NCI-H226 (cell line): Measurements from ENCODE around the gene HADHA.
"Not testable (repeated sequence)": the region's sequence is repeated elsewhere in the genome, so short reads cannot be mapped to it uniquely, and the experiment has no call there.

Experiments used
- DNase-seq: peaks from one replicate; pipeline ENCODE4 v3.0.0-alpha.2; 2015

Gene HADHA

DNA sequence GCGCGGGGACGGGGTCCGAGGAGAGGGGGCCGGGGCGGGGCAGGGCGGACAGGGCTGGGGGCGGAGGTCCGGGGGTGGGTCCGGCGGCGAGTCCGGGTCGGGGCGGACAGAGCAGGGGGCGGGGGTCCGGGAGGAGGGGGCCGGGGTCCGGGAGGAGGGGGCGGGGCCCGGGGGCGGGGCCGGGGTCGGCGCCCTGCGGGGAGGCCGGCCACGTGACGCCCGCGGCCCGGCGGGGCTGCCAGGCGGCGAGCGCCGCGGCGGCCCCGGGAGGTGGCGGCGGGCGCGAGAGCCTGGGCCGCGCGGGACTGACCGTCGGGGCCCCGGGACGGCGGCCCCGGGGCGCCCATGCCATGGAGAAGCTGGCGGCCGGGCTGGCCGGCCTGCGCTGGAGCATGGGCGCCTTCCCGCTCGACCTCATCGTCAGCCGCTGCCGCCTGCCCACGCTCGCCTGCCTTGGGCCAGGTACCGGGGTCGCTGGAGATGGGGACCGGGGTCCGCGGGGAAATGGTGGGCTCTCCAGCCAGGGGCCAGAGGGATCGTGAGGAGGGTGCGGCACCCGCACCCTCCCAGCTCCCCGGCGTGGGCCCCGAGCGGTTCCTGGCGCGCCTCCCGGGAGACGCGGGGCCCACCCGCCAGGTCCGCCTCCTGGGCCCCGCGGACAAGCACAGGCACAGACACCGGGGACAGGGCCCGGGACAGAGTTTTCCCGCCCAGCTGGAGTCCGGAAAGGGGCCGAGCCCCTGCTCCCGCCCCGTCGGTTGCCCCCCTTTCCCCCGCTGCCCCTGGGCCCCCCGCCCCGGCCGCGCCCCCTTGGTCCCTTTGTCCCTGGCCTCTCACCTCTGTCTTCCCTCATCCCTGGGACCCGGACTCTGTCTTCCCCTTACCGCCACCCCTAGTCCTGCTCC, 71.3 kb downstream of the HADHA start, which contains the start of gene GAREM2:
GAREM2 (plus strand) TSS at position 218 of the 905 bp plus-strand sequence; CDS start at position 351, 133 bp downstream.
- no peak for DNase-seq

DNA sequence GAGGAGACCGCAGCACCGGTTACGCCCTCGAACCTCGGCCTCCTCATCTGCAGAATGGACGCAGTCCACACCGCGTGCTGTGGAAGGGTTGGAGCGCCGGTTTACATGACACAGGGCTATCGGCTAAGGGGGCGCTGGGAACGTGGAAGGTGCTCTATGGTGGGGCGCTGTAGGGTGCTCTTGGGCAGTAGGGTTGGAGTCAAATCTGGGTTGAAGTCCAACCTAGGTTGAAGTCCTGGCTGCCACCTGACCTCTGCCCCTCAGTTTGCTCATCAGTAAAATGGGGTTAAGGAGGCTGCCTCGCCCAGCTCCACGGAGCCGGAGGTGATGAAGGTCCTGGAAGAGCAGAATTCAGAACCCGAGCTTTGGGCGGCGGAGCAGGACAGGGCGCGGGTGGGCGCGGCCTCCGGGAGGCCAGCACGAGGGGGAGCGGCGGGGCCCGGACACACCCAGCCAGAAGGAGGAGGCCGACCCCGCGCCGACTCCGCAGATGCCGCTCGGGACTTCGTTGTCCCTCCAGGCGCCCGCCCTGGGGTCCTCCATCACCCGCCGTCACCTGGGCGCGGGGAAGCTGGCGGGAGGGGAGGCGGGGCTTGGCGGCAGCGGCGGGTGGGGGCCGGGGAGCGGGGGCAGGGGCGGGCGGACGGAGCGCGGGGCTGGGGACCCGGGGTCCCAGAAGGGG, 72.1 kb downstream of the HADHA start:
- DNase-seq, result no peak

DNA sequence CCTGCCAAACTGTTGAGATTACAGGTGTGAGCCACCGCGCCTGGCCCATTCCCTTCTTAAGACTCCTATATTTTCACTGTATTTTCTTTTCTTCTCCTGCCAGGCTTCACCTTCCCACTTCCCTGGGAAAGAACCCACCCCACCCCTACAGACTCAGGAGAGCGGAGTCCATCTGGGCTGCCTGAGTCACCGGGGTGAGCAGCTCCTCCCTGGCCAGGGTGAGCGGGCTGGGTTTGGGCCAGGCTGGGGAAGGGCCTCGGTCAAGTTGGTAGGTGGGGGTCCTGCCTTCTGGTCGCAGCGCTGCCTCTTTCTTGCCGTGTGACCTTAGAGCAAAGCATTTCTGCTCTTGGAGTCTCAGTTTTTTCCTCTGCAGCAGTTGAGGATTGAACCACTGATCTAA, 73.6 kb downstream of the HADHA start:
- DNase-seq, result no peak

- DNase-seq, result no peak
Observed at GRCh38 chr2:26169681-26170414, 74.6 kb downstream of the HADHA start.

DNA sequence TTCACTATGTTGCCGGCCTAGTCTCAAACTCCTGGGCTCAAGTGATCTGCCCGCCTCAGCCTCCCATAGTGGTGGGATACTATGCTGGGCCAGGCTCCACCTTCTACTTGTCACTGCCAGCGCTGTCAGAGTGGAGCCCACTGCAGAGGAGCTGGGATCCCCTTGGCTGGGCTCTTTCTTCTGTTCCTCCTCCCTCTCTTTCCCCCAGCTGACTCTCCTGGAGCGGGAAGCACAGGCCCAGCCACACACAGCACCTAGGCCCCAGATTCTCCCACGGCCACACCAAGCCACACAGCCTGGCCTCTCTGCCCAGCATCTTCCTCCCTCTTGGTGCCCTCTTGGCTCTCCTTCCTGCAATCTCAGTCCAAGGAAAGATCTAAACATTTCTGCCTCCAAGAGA, 75.2 kb downstream of the HADHA start:
- DNase-seq, result no peak

- no peak for DNase-seq
Observed at GRCh38 chr2:26168785-26169184, 75.6 kb downstream of the HADHA start.

- DNase-seq, result not testable (repeated sequence)
Observed at GRCh38 chr2:26166541-26166940, 77.9 kb downstream of the HADHA start.

- no peak for DNase-seq
Observed at GRCh38 chr2:26165403-26165802, 79.0 kb downstream of the HADHA start.

DNA sequence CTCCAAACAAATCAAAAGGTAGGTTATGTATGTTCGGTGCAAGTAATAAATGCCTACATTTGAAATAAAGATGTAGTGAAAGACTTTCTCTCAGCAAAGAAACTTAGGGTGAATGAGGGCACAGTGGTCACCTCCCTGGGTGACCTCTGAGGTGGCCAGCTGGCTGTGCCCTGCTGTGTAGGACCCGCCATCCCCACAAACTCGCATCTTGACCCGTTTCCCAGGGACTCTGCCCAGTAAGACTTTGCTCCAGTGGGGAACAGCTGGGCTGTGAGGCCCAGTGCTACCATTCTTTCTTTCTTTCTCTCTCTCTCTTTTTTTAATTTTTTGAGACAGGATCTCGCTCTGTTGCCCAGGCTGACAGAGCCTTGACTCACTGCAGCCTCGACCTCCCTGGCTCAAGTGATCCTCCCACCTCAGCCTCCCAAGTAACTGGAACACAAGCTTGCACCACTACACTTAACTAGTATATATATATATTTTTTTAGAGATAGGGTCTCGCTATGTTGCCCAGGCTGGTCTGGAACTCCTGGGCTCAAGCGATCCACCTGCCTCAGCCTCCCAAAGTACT, 79.7 kb downstream of the HADHA start:
- no peak for DNase-seq

DNA sequence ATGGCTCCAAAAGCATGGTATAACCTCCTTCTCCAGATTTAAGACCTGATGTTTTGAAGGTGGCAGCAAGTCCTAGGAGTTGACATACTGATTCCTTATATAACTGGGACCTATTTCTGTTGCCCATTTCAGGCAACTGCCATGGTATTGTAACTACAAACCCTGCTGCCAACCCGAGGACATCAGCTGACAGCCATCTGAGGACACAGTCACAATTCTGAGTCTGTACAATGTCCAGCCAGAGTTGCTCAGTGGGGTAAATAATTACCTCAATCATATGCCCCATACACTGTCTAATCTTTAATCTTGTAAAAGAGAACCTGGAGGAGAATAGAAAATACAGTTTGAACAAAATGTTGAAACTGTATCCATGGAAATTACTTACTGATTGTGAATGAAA, 80.2 kb downstream of the HADHA start:
- no peak for DNase-seq

DNA sequence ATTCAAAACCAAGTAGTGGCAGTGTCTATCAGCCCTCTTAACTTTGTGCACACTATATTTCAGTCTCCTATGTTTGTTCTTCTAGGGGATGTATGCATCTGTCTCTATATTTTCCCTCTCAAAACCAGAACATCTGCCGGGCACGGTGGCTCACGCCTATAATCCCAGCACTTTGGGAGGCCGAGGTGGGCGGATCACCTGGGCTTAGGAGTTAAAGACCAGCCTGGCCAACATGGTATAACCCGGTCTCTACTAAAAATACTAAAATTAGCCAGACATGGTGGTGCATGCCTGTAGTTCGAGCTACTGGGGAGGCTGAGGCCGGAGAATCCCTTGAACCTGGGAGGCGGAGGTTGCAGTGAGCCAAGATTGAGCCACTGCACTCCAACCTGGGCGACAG, 81.5 kb downstream of the HADHA start:
- no peak for DNase-seq

DNA sequence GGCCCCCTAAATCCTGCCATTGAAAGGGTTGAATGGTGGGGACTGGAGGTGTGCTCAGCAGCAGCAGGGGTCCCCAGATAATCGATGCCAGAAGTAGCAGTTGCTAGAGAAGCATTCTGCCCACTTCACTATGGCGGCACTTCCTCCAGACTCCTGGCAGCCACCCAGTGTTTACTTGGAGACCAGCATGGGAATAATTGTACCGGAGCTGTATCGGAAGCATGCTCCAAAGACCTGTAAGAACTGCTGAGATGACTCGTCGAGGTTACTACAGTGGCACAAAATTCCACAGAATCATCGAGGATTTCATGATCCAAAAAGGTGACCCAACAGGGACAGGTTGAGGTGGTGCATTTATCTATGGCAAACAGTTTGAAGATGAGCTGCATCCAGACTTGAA, 82.5 kb downstream of the HADHA start:
- DNase-seq, result no peak

DNA sequence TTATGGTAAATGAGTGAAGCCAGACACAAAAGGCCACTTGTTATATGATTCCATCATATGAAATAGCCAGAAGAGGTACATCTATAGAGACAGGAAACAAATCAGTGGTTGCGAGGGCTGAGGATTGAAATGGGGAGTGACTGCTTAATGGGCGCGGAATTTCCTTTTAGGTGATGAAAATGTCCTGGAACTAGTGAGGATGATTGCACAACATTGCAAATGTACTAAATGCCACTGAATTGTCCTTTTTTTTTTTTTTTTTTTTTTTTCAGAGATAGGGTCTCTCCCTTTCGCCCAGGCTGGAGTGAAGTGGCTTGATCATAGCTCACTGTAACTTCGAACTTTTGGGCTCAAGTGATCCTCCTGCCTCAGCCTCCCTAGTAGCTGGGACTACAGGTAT, 86.9 kb downstream of the HADHA start:
- no peak for DNase-seq

DNA sequence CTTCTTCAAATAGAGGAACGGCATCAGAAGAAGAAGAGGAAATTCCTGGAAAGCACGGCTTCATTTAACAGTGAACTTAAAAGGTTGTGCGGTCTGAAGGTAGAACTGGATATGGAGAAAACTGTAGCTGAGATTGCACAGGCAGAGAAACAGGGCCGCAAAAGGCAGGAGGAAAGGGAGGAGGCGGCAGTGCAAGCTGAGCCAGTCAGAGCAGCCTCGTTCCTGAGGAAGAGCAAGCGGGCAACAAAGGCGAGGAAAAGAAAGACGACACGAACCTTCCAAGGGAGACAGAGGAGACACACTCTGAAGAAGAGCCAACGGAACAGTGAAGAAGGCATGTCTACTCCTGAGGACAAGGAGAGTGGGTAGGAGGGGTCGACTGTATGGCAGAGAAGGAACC, 94.2 kb downstream of the HADHA start:
- DNase-seq, result no peak

GRCh38 chr2:26148501-26148900, 95.9 kb downstream of the HADHA start:
- no peak for DNase-seq

DNA sequence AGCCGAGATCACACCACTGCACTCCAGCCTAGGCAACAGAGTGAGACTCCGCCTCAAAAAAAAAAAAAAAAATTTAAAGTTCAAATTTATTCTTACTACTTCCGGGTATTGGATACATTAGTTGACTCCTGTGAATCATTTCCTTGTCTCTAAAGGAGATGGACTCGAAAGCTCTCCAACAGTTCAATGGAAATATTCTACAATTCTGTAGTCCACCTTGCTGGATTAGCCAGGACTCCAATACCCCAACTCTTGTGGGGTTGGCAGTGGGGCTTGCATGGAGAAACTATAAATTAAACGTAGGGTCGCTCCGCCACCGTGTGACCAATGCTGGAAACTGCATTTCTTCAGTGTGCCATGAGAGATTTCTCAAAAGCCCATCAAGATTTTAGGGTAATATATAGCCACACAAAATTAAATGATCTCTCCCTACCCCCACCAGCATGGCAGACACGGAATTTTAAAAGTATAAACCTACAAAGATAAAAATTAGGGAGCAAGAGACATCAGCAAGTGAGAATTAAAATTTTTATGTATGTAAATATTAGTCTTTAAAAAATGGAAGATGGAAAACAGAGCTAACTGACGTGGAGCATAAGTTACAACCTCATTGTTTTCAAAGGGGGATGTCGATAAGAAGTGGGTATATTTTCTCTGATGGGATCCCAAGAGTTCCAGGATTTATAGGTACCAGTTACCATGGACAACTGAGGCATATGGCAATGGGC, 99.3 kb downstream of the HADHA start:
- DNase-seq, result peak; percentile 14

DNA sequence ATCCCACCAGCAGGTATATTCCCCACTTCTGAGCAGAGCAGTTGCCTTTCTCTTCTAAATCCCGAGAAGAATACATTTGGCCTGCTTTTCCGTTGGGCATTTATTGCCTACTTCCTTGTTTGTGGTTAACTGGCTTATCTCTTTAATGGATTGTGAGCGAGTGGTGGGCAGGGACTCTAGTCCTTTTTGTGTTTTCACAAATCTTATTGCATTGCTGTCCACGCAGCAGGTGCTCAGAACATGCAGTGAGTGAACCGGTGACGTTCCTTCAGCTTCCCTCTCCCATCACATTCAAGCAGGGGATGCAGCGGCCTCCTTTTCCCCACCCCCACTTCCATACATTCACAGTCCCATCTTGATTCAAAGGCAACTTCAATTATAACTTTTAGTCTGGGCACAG, 100.4 kb downstream of the HADHA start:
- DNase-seq, result no peak

GRCh38 chr2:26141145-26141769, 103.2 kb downstream of the HADHA start:
- no peak for DNase-seq
